D721Med (cell line): ENCODE measurements around the gene SERINC4.
"Not testable (repeated sequence)": the region's sequence is repeated elsewhere in the genome, so short reads cannot be mapped to it uniquely, and the experiment has no call there.

Experiments
- DNase-seq: peaks from one replicate; pipeline ENCODE4 v3.0.0; 2011; ENCODE audit warnings: low spot score; ENCODE audit not compliant: insufficient read length
- FAIRE-seq: peaks from 2 replicates; lab custom pipeline; 2011; peaks lifted over from hg19 to GRCh38; lab: Jason Lieb, UNC
- CTCF ChIP-seq: IDR thresholded peaks from 2 replicates; pipeline ENCODE4 v1.5.1; 2012; ENCODE audit warnings: mild to moderate bottlenecking, control low read depth; ENCODE audit not compliant: insufficient read depth; ENCODE audit errors: missing control alignments

Gene SERINC4

DNA sequence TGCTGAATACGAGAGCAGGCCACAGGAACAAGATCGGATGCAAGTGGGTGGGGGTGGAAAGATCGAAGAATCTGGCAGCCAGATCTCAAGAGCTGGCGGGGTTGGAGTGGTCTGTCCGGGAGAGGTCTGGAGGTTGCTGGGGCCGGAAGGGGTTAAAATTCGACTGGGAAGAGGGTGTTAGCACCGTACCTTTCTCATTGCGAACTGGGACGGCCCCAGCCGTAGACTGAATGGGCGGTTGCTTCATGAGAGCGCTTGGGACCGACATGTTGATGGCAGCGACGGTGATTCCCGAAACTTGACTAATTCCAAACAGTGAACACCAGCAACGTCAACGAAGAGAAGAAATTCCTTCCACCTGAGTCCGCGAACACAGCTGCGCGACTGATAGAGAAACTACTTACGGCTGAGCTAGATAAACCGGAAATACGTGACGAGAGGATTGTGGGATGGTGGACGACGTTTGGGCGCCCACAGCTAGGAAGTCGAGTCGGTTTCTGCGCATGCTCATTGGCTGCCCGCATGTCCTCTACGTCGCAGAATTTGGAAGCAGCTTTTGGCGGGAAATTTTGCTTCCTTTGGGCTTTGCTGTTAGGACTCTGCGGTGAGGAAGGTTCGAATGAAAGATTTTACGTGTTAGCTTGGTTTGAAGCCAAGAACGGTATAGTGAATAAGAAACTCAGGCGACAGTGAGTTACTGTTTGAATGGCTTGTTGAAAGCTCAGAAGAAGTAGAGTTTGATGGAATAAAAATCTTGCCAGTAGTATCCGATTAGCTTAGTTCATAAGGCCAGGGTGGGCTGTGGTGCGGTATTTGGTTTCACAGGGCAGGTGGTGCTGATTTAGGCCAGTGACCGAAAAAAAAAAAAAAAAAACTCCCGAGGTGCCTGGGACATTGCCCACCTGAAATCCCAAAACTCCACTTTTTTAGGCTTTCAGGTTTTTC lies 24.6 kb upstream of the SERINC4 start, which contains the start of gene MFAP1:
TSS of gene MFAP1 (minus strand) at position 389 of the 945 bp plus-strand sequence. CDS start at position 268, 121 bp downstream.
- no peak for TF ChIP-seq CTCF
- peak; percentile 73 for DNase-seq
- FAIRE-seq: peak; percentile 84

GRCh38 chr15:43821505-43821904 lies 21.5 kb upstream of the SERINC4 start:
- FAIRE-seq (no peak), DNase-seq (no peak)
- TF ChIP-seq CTCF: no peak

GRCh38 chr15:43815064-43815463 lies 15.0 kb upstream of the SERINC4 start:
- FAIRE-seq, DNase-seq: not testable (repeated sequence)

GRCh38 chr15:43808960-43809678 lies 9.1 kb upstream of the SERINC4 start:
- DNase-seq: no peak
- TF ChIP-seq CTCF: no peak
- no peak for FAIRE-seq

DNA sequence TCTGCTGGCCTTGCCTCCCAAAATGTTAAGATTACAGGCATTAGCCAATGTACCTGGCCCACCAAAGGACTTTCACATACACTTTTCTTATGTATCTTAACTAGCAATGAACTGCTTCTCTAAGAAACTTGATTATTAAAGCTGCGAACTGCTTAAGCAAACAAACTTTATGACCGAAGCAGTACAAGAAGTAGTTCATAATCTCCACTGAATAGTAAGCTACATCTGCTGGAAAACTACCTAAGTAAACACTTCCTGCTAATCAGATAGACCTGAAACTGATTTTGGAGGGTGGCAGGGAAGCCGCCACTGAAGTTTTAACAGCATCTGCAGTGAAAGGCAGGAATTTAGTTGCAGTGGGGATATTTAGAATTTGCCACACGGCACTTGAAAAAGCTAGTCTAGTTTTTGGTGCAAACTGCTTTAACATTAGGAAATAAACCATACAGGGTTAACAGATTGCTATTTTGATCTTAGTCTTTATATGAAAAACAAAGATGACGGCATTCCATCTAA lies 8.5 kb upstream of the SERINC4 start:
- FAIRE-seq: no peak
- DNase-seq: no peak
- no peak for TF ChIP-seq CTCF

- FAIRE-seq, DNase-seq: not testable (repeated sequence)
Measured at GRCh38 chr15:43802676-43803075, 2.7 kb upstream of the SERINC4 start.

DNA sequence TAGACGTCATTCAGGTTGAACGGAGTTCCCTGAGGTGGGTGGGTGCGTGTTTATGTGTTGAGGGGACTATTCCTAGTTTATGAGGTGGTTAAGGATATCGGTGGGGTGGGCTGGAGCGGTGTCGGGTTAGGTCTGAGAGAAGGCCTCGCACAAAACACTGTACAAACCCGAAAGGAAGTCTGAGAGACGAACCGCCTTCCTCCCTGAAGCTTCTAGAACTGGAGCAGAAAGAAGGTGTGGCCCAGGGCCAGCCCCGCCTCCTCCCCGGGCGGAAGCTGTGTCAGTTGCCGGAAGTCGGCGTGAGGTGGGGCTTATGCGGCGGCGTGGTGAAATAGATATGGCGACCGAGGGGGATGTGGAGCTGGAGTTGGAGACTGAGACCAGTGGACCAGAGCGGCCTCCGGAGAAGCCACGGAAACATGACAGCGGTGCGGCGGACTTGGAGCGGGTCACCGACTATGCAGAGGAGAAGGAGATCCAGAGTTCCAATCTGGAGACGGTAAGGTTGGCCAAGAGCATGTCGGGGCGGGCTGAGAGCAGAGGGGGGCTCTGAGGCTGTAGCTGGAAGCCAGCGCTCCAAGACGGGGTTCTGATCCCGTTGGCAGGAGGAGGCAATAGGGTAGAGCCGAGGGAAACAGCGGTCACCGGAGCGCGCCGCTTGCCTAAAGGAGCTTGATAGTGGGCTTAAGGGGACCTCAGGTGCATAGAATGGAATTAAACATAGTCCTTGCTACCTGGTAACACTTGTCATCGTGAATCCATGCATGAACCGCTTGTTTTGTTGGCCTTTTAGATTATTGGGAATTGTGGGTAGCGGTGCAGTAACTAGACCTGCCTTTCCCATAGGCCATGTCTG lies 494 bp upstream of the SERINC4 start, which contains the start of gene HYPK:
TSS of gene HYPK (plus strand) at position 314 of the 856 bp plus-strand sequence. CDS start at position 338, 24 bp downstream.
- no peak for TF ChIP-seq CTCF
- FAIRE-seq: no peak
- DNase-seq: no peak
